ENCODE measurements around the gene PARP11. TPM values are rescaled to one million over a fixed set of nuclear protein-coding genes. Genes with fewer than 3 reads are reported as not detected.

The PARP11 gene
- total and polyA plus RNA-seq, 2 experiments from 2014 or later, result 3.1 to 9.4 TPM

GRCh38 chr12:3791256-3791874 lies 81.8 kb downstream of the PARP11 start:
- no peak overlapping the region for H3K27ac ChIP-seq
- peaks cover 4% of the 10 kb centered on the region for H3K4me1 ChIP-seq (ENCODE audit: insufficient read depth)
- DNase-seq (ENCODE audit: low spot score), result no peak
- no peak overlapping the region for H3K4me3 ChIP-seq
- no peak for TF ChIP-seq EZH2 (IDR thresholded peaks at IDR 0.05; ENCODE audit: borderline replicate concordance)
- TF ChIP-seq EZH2phosphoT487 (IDR thresholded peaks at IDR 0.05; ENCODE audit: low read depth, severe bottlenecking, unreplicated experiment), result no peak
- no peak for TF ChIP-seq CTCF (IDR thresholded peaks at IDR 0.05; ENCODE audit: poor library complexity)
- no peaks in the 10 kb centered on the region for H3K27me3 ChIP-seq
- H3K9me3 ChIP-seq (ENCODE audit: low read depth), result peaks cover 8% of the 10 kb centered on the region
- H2AFZ ChIP-seq, result no peak overlapping the region
- no peak overlapping the region for H3K4me2 ChIP-seq
- no peaks in the 10 kb centered on the region for H4K20me1 ChIP-seq (ENCODE audit: insufficient read depth, poor library complexity, severe bottlenecking)
- H3K79me2 ChIP-seq, result no peaks in the 10 kb centered on the region
- H3K36me3 ChIP-seq (replicated peaks; ENCODE audit: insufficient read depth, low read depth), result no peaks in the 10 kb centered on the region
- no peaks in the 10 kb centered on the region for H3K9me2 ChIP-seq (replicated peaks; ENCODE audit: insufficient read depth)
- WGBS (ENCODE audit: low lambda C conversion rate, missing lambda C conversion rate), result 98% methylated on average over 5 of the region's 5 CpGs

- Histone ChIP-seq H3K9me2 (replicated peaks; ENCODE audit: insufficient read depth) (no peaks in the 10 kb centered on the region), H3K79me2 (no peaks in the 10 kb centered on the region), H3K36me3 (replicated peaks; ENCODE audit: insufficient read depth, low read depth) (no peaks in the 10 kb centered on the region), H2AFZ (no peak overlapping the region), H3K27ac (no peak overlapping the region), H3K27me3 (no peaks in the 10 kb centered on the region), H3K9me3 (ENCODE audit: low read depth) (peaks cover 8% of the 10 kb centered on the region), H3K4me3 (no peak overlapping the region), H3K4me2 (no peak overlapping the region), H3K4me1 (ENCODE audit: insufficient read depth) (peaks cover 4% of the 10 kb centered on the region), H4K20me1 (ENCODE audit: insufficient read depth, poor library complexity, severe bottlenecking) (no peaks in the 10 kb centered on the region)
- 91% methylated on average over 2 of the region's 2 CpGs for WGBS (ENCODE audit: low lambda C conversion rate, missing lambda C conversion rate)
- TF ChIP-seq CTCF (IDR thresholded peaks at IDR 0.05; ENCODE audit: poor library complexity) (no peak), EZH2phosphoT487 (IDR thresholded peaks at IDR 0.05; ENCODE audit: low read depth, severe bottlenecking, unreplicated experiment) (no peak), EZH2 (IDR thresholded peaks at IDR 0.05; ENCODE audit: borderline replicate concordance) (no peak)
- DNase-seq (ENCODE audit: low spot score), result no peak
Measured at GRCh38 chr12:3790642-3791041, 82.6 kb downstream of the PARP11 start.

GRCh38 chr12:3789838-3790237 lies 83.4 kb downstream of the PARP11 start:
- Histone ChIP-seq H3K9me3 (ENCODE audit: low read depth) (peaks cover 8% of the 10 kb centered on the region), H2AFZ (no peak overlapping the region), H3K4me1 (ENCODE audit: insufficient read depth) (no peaks in the 10 kb centered on the region), H3K27me3 (no peaks in the 10 kb centered on the region), H3K79me2 (no peaks in the 10 kb centered on the region), H4K20me1 (ENCODE audit: insufficient read depth, poor library complexity, severe bottlenecking) (no peaks in the 10 kb centered on the region), H3K4me3 (no peak overlapping the region), H3K4me2 (no peak overlapping the region), H3K27ac (no peak overlapping the region), H3K9me2 (replicated peaks; ENCODE audit: insufficient read depth) (no peaks in the 10 kb centered on the region), H3K36me3 (replicated peaks; ENCODE audit: insufficient read depth, low read depth) (no peaks in the 10 kb centered on the region)
- WGBS (ENCODE audit: low lambda C conversion rate, missing lambda C conversion rate), result 90% methylated on average over 1 of the region's 1 CpG
- TF ChIP-seq EZH2 (IDR thresholded peaks at IDR 0.05; ENCODE audit: borderline replicate concordance) (no peak), CTCF (IDR thresholded peaks at IDR 0.05; ENCODE audit: poor library complexity) (no peak), EZH2phosphoT487 (IDR thresholded peaks at IDR 0.05; ENCODE audit: low read depth, severe bottlenecking, unreplicated experiment) (no peak)
- no peak for DNase-seq (ENCODE audit: low spot score)

Data from hepatocyte (in vitro differentiated cells).